Endothelial cell of umbilical vein (primary cell): ENCODE measurements around the gene APLN. TPM values are rescaled to one million over a fixed set of nuclear protein-coding genes. Genes with fewer than 3 reads are reported as not detected.

Source experiments
- BruUV-seq: library from RNA; stranded (reverse); fragments of 400-500 nt; replicated peaks from 2 replicates; lab custom pipeline; 2021; lab: Mats Ljungman, UMichigan
- CTCF ChIA-PET: fragments of 300-600, 350-600 bp; sonication (Branson Sonifier 250); formaldehyde crosslinking; loops from one replicate; lab custom pipeline; 2021; ENCODE audit warnings: antibody characterized with exemption, inconsistent platforms; lab: Charles Lee
- POLR2A ChIA-PET: fragments of 300-600, 350-600 bp; sonication (Branson Sonifier 250); formaldehyde crosslinking; loops from one replicate; lab custom pipeline; 2021; ENCODE audit warnings: antibody characterized with exemption, inconsistent platforms; lab: Charles Lee
- DNase-seq: peaks from one replicate; pipeline ENCODE4 v3.0.0-alpha.2; 2011; ENCODE audit warnings: low read depth, low spot score
- FAIRE-seq: peaks from 2 replicates; lab custom pipeline; 2011; peaks lifted over from hg19 to GRCh38; lab: Jason Lieb, UNC
- H2AFZ ChIP-seq: 2 replicates; pipeline ENCODE4 v1.6.0; 2012; ENCODE audit warnings: low read depth, low read length, control low read depth, inconsistent platforms
- H3K27ac ChIP-seq: 2 replicates; pipeline ENCODE4 v1.5.1; 2011; ENCODE audit warnings: low read depth, mild to moderate bottlenecking, control low read depth, low read length, moderate library complexity; ENCODE audit not compliant: insufficient read depth
- H3K27me3 ChIP-seq, 2 experiments: 2 replicates each; pipeline versions ENCODE4 v1.6.0 to v1.6.1; 2011; ENCODE audit warnings: low read length in 2 of 2, mixed read lengths in 1 of 2; ENCODE audit not compliant: control insufficient read depth in 2 of 2, insufficient read depth in 2 of 2
- H3K36me3 ChIP-seq, 2 experiments: 2 replicates in 1 of 2; 3 replicates in 1 of 2; pipeline ENCODE4 v1.5.1; 2011; ENCODE audit warnings: low read length in 2 of 2, mild to moderate bottlenecking in 1 of 2, moderate library complexity in 1 of 2; ENCODE audit not compliant: control insufficient read depth in 2 of 2, insufficient read depth in 2 of 2; ENCODE audit errors: extremely low read depth in 1 of 2
- H3K4me1 ChIP-seq: 3 replicates; pipeline ENCODE4 v1.5.1; 2011; ENCODE audit warnings: mild to moderate bottlenecking, low read length; ENCODE audit not compliant: control insufficient read depth, insufficient read depth; ENCODE audit errors: extremely low read depth
- H3K4me2 ChIP-seq: 2 replicates; pipeline ENCODE4 v1.6.1; 2011; ENCODE audit warnings: low read length, control low read depth, mixed read lengths; ENCODE audit not compliant: insufficient read depth
- H3K4me3 ChIP-seq, 3 experiments: fragments of 200-600 bp in 1 of 3; sonication (generic), shearing (Covaris generic) in 1 of 3; replicated peaks in 1 of 3; 2 replicates each; pipeline ENCODE4 v1.5.1; 2011 to 2016; ENCODE audit warnings: control low read depth in 3 of 3, low read length in 3 of 3, mild to moderate bottlenecking in 2 of 3, inconsistent platforms in 1 of 3, low read depth in 1 of 3, moderate library complexity in 1 of 3; ENCODE audit not compliant: insufficient read depth in 1 of 3
- H3K79me2 ChIP-seq: 2 replicates; pipeline ENCODE4 v1.6.0; 2012; ENCODE audit warnings: low read length, inconsistent platforms; ENCODE audit not compliant: control insufficient read depth, insufficient read depth
- H3K9ac ChIP-seq: replicated peaks from 2 replicates; pipeline ENCODE3; 2011; ENCODE audit warnings: low read length, control low read depth; ENCODE audit not compliant: insufficient read depth; ENCODE audit errors: extremely low read depth
- H3K9me1 ChIP-seq: replicated peaks from 3 replicates; pipeline ENCODE4 v1.6.0; 2011; ENCODE audit warnings: mild to moderate bottlenecking, low read length; ENCODE audit not compliant: control insufficient read depth, insufficient read depth; ENCODE audit errors: extremely low read depth
- H3K9me3 ChIP-seq: replicated peaks from 2 replicates; pipeline ENCODE4 v1.5.1; 2012; ENCODE audit warnings: low read length, inconsistent platforms; ENCODE audit not compliant: control insufficient read depth, insufficient read depth
- H4K20me1 ChIP-seq: replicated peaks from 2 replicates; pipeline ENCODE3; 2011; ENCODE audit warnings: mild to moderate bottlenecking, low read length; ENCODE audit not compliant: control insufficient read depth, insufficient read depth; ENCODE audit errors: extremely low read depth
- FOS ChIP-seq: IDR thresholded peaks from 2 replicates; pipeline ENCODE4 v1.6.1; 2011; ENCODE audit warnings: mild to moderate bottlenecking, low read length, moderate library complexity, borderline replicate concordance; ENCODE audit not compliant: insufficient read depth
- GATA2 ChIP-seq: IDR thresholded peaks from 2 replicates; pipeline ENCODE4 v1.7.0; 2011; ENCODE audit warnings: low read depth, mild to moderate bottlenecking, moderate library complexity, mixed read lengths, low read length; ENCODE audit not compliant: insufficient read length, insufficient read depth
- POLR2A ChIP-seq: IDR thresholded peaks from 2 replicates; pipeline ENCODE4 v1.6.1; 2012; ENCODE audit warnings: low read depth, mild to moderate bottlenecking, control low read depth, low read length
- POLR2AphosphoS5 ChIP-seq: IDR thresholded peaks from 2 replicates; pipeline ENCODE4 v1.6.1; 2012; ENCODE audit warnings: low read depth, mild to moderate bottlenecking, control low read depth, low read length, moderate library complexity; ENCODE audit not compliant: insufficient read depth
- dilution Hi-C: fragments of 300-500 bp; cut with MboI; formaldehyde crosslinking; loops from one replicate; pipeline ENCODE4 v1.15.0; 2019; ENCODE audit warnings: low sequenced_read_pairs; ENCODE audit not compliant: extremely low pct_ligation_motif_present
- intact Hi-C: fragments of 100-400 bp; cut with micrococcal nuclease; formaldehyde crosslinking; loops from one replicate; pipeline ENCODE4 v1.10.0; 2022
- polyA plus RNA-seq, 4 experiments: library from polyadenylated mRNA; depleted of rRNA in 3 of 4; stranded (reverse) in 3 of 4; unstranded in 1 of 4; fragments of >200 nt; gene quantifications; 2 replicates each; pipeline versions ENCODE4 v1.2.1 to v1.2.3, GENCODE V29; 2011 to 2012; ENCODE audit warnings: missing spikeins in 1 of 4
- total RNA-seq: library from RNA; stranded (reverse); gene quantifications from 2 replicates; pipeline ENCODE4 v1.2.3, GENCODE V29; 2021

The APLN gene
- total and polyA plus RNA-seq, 2 donors (not counting 3 experiments of a cell fraction or from before 2014, with no cell fraction given), result 230 to 466 TPM

- H3K27me3 ChIP-seq, result no peaks in the 10 kb centered on the region
- H2AFZ ChIP-seq, result no peak overlapping the region
- intact Hi-C loops, result no loop called here
- no peak overlapping the region for H3K4me2 ChIP-seq
- DNase-seq, result no peak
- no peaks in the 10 kb centered on the region for H4K20me1 ChIP-seq
- H3K4me1 ChIP-seq, result peaks cover 31% of the 10 kb centered on the region
- ChIA-PET CTCF (interaction anchor here (1.0 to 2.5 kb wide), 2 partner anchors 77 to 78 kb away, joined by 5 to 15 read pairs; no protein-coding TSS in a partner anchor), POLR2A (interaction anchor here (1.2 kb wide), 1 partner anchor 78 kb away, joined by 7 read pairs; no protein-coding TSS in a partner anchor)
- H3K9ac ChIP-seq, result no peak overlapping the region
- H3K27ac ChIP-seq, result no peak overlapping the region
- FAIRE-seq, result peak; percentile 28
- no peaks in the 10 kb centered on the region for H3K9me1 ChIP-seq
- H3K79me2 ChIP-seq, result peaks cover 25% of the 10 kb centered on the region
- dilution Hi-C loops, result no loop called here
- TF ChIP-seq POLR2A (peak; percentile 48), POLR2AphosphoS5 (peak; percentile 28), FOS (no peak)
- peaks cover 6 to 16% of the 10 kb centered on the region in 2 experiments for H3K36me3 ChIP-seq
- no peaks in the 10 kb centered on the region for H3K9me3 ChIP-seq
- H3K4me3 ChIP-seq, result no peak overlapping the region
- no TSS peak for BruUV-seq
These were observed 6.1 kb downstream of the APLN start for GRCh38 chrX:129648514-129649267.

- peaks cover 6 to 16% of the 10 kb centered on the region in 2 experiments for H3K36me3 ChIP-seq
- peaks cover 15% of the 10 kb centered on the region for H3K79me2 ChIP-seq
- BruUV-seq, result TSS peak; percentile 13
- H3K4me3 ChIP-seq, result no peak overlapping the region
- no peaks in the 10 kb centered on the region for H3K9me3 ChIP-seq
- H4K20me1 ChIP-seq, result no peaks in the 10 kb centered on the region
- FAIRE-seq (no peak), DNase-seq (no peak)
- dilution Hi-C loops, result no loop called here
- no peak for TF ChIP-seq GATA2
- peaks cover 24% of the 10 kb centered on the region for H3K4me1 ChIP-seq
- H3K9me1 ChIP-seq, result no peaks in the 10 kb centered on the region
- intact Hi-C loops, result no loop called here
- H3K27me3 ChIP-seq, result no peaks in the 10 kb centered on the region
- H2AFZ ChIP-seq, result no peak overlapping the region
- no peak overlapping the region for H3K4me2 ChIP-seq
- no peak overlapping the region for H3K9ac ChIP-seq
- ChIA-PET CTCF (interaction anchor here (0.8 to 2.5 kb wide), 2 partner anchors 38 to 79 kb away, joined by 3 to 15 read pairs; no protein-coding TSS in a partner anchor), POLR2A (interaction anchor here (0.8 kb wide), 1 partner anchor 25 kb away, joined by 3 read pairs; no protein-coding TSS in a partner anchor)
- H3K27ac ChIP-seq, result no peak overlapping the region
These were observed 7.0 kb downstream of the APLN start for GRCh38 chrX:129647418-129648410.
